GM21360 (cell line): ENCODE measurements around the gene MAP2K6.
"Not testable (repeated sequence)": the region's sequence is repeated elsewhere in the genome, so short reads cannot be mapped to it uniquely, and the experiment has no call there.

Experiments used
- ATAC-seq: cut with Tn5 transposase; IDR thresholded peaks from one replicate; pipeline ENCODE4 v1.9.1; 2021; ENCODE audit warnings: mild to moderate bottlenecking, moderate library complexity; ENCODE audit not compliant: unreplicated experiment

Gene MAP2K6

DNA sequence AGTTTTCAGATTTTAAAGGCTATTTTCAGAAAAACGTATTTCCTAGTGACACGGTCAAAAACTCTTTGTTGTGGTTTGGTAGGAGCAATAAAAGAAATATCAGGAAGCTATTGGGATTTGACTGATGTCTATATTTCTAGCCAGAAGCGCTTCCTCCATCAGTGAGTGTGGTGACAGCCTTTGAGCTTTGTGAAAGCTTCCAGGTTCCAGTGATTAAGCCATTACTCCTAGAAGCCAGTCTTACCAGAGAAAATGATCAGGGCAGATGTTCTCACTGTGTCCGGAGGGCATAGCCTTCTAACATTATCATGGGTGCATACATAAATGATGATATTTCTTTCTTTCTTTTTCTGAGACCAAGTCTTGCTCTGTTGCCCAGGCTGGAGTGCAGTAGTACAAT, 39.6 kb downstream of the MAP2K6 start:
- no peak for ATAC-seq

DNA sequence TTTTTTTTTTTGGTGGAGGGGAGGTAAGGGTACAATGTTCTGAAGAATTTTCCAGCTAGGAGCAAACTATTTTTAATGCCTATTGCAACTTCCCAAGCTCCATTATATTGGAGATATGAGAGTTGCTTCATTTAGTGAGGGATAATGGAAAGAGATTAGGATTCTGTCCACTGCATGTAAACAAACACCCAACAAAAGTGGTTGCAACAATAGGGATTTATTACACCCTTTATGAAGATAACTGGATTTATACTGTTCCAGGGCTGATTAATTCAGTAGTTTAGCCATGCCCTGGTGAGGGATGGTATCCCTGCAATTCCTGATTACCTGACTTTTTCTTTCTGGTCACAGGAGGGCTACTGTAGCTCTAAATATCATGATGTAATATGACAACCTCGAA, 40.5 kb downstream of the MAP2K6 start:
- no peak for ATAC-seq

DNA sequence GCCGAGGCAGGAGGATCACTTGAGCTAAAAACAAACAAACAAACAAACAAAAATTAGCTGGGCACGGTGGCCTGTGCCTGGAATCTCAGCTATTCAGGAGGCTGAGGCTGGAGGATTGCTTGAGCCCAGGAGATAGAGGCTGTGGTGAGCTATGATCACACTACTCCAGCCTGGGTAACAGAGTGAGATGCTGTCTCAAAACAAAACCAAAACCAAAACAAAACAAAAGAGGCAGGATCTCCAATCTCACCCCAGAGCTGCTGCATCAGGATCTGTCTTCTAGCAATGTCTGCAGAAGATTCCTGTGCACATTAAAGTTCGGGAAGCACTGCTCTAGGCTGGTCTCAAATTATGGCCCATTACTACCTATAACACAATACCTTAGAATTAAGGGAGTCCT, 43.1 kb downstream of the MAP2K6 start:
- no peak for ATAC-seq

- ATAC-seq, result no peak
Observed at GRCh38 chr17:69460963-69461922, 46.7 kb downstream of the MAP2K6 start.

GRCh38 chr17:69461951-69462369, 47.5 kb downstream of the MAP2K6 start:
- no peak for ATAC-seq

- no peak for ATAC-seq
Observed at GRCh38 chr17:69462882-69463281, 48.4 kb downstream of the MAP2K6 start.

- no peak for ATAC-seq
Observed at GRCh38 chr17:69466451-69466850, 52.0 kb downstream of the MAP2K6 start.

DNA sequence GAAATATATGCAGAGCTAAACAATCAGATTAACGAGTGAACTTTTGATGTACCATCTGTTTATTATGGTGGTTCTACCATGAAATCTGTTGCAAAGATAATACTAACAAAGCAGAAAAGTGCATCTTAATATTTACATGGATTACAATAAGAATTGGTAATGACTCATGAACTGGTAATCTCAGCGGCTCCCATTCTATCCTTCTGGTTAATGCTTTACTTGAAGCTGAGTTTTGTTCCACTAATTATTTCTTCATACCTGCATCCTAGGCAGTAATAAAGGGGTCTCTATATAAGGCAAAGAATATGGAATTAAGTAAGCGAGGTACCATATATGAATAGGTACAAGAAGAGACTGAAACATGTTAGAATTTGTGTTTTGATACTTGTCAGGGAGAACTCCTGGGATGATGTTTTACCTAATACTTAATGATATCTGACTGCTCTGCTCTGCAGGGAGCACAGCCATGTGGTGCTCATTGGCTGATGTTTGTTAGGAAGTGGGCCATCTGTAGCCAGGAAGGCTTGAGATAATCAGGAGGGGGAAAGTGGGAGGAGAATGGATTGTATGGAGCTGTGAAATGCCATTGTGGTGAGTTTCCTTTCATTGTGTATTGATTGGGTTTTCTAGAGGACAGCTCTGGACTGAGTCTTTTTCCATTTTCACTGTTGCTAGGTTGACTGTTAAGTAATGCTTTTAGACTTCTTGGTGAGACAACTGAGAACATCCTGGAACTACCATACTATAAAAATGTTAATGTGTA, 52.6 kb downstream of the MAP2K6 start:
- no peak for ATAC-seq

DNA sequence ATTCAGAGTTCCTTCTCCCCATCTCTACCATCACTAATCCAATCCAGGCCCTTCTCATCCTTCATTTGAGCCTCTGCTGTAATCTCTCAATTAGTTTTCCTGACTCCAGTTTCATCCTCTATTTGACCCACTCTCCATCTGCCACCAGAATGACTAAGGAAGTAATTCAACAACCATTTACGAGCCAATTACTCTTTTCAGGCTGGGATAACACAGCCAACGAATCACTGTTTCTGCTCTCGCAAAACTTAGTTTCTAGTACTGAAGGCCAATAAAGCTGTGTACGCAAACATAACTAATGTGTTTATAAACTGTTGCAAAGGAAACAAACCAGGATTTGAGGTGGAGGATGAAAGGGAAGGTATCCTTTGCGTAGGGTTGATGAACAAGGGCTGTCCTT, 53.7 kb downstream of the MAP2K6 start:
- no peak for ATAC-seq

DNA sequence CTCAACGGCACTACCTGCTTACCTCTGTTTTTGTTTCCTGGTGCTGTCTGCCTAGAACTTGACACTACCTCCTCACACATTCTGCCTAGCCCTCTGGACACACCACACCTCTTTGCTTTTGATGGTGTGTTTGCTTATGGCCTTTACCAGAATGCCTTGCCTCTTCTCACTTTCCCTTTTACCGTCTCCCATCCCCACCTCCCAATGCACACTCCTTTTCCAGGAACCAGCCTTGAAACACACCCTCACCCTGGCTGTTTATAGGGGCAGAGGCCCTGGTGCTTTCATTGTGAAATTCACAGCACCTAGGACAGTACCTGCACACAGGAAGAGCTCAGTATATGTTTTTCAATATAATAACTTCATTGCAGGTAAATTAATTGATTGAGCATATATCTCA, 56.2 kb downstream of the MAP2K6 start:
- no peak for ATAC-seq

GRCh38 chr17:69471406-69471805, 56.9 kb downstream of the MAP2K6 start:
- ATAC-seq, result no peak

GRCh38 chr17:69473841-69474831, 59.6 kb downstream of the MAP2K6 start:
- no peak for ATAC-seq

GRCh38 chr17:69477204-69477902, 62.9 kb downstream of the MAP2K6 start:
- no peak for ATAC-seq

GRCh38 chr17:69477903-69478266, 63.4 kb downstream of the MAP2K6 start:
- no peak for ATAC-seq

DNA sequence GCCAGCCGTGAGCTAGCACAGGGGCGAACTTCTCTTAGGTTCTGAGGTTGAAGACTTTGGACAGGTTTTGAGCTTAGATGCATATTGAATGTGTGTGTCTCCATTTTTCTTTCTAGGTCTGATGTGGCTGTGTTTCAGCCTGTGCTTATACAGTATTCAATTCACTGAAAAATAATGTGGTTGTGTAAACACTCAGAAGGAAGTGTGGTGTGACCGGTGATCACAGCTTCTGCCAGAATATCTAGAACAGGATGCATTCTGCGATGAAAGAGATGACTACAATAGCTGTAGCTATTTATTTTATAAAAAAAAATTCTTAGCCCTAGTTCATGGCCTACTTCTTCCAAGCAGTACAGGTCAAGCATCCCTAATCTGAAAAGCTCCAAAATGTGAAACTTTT, 64.4 kb downstream of the MAP2K6 start:
- no peak for ATAC-seq

DNA sequence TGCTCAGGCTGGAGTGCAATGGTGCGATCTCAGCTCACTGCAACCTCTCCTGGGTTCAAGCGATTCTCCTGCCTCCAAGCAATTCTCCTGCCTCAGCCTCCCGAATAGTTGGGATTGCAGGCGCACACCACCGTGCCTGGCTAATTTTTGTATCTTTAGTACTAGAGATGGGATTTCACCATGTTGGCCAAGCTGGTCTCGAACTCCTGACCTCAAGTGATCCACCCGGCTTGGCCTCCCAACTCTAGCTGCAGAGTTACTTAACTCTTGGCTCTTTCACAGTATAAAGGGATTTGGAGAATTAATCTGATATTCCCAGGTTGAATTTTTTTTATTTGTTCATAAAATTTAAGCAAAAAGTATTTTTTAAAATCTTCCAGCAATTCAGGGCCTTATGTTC, 65.3 kb downstream of the MAP2K6 start:
- ATAC-seq, result not testable (repeated sequence)

GRCh38 chr17:69480245-69480644, 65.7 kb downstream of the MAP2K6 start:
- no peak for ATAC-seq

DNA sequence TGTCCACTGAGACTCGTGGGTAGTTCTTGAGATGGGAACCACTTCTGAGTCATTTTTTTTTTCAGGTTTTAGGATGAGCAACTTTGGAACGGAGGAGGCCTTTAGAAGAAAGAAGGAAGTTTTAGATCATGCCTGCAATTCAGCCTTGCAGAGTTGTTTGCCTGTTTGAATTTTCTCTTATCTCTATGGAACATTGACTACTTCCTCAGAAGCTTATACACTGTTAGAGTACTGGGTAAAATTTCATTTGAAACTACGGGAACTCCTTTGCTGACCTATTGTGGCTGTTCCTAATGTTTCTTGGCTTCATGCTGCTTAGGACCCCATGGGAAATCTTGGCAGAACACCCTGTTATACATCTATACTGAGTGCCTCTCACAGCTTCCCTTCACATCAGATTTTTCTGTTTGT, 70.8 kb downstream of the MAP2K6 start:
- no peak for ATAC-seq

DNA sequence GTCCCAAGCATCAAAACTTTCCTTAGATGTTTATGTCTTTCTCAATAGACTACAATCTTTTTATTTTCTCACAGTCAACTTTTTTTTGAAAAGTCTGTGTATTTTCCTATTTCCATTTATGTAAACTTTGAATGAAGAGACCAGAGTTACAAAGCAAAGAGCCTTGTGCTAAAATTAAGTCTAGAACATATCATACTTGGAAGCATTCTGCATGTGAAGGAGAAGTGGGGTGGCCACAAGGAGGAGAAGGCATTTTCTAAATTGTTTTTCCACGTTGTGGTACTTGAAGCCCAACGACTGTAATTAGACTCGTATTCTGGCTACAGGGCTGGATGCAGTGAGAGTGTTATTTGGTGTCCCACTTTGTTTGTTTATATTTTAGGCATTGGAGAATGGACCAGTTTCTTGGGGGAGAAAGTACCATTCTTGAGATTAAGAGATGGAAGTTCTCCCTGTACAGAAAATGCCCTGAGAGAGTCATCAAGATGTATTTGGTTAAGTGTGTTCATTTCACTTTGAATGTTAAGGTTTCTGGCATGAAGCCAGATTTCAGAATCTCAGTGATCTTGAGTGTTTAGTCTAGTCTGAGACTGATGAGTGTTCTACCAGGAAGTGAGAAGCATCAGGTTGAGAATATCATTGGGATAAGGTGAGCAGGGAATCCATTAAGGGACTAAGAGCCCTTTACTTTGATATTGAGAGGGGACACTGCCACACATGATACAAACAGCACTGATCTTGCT, 71.6 kb downstream of the MAP2K6 start:
- no peak for ATAC-seq
